Stomach (tissue), 4 donors: ENCODE data around the gene ARPC1B.
"Not testable (repeated sequence)": the region's sequence is repeated elsewhere in the genome, so short reads cannot be mapped to it uniquely, and the experiment has no call there.

Source experiments
- CTCF ChIP-seq, 7 experiments: fragments of 450-650 bp in 4 of 7; fragments of 200-600 bp in 3 of 7; sonication (generic) in 3 of 7; IDR thresholded peaks; one replicate each; pipeline ENCODE4 v1.5.1; 2016 to 2019; ENCODE audit warnings: antibody characterized with exemption in 7 of 7, control low read depth in 2 of 7, mild to moderate bottlenecking in 1 of 7
- EP300 ChIP-seq: sonication (generic); formaldehyde crosslinking; IDR thresholded peaks from one replicate; pipeline ENCODE4 v1.6.1; 2017; ENCODE audit warnings: antibody characterized with exemption
- POLR2A ChIP-seq, 4 donors: fragments of 450-650 bp; IDR thresholded peaks; one replicate each; pipeline ENCODE4 v1.6.1; 2016; ENCODE audit warnings: antibody characterized with exemption in 4 of 4, control low read depth in 2 of 4, mild to moderate bottlenecking in 1 of 4, moderate library complexity in 1 of 4

GRCh38 chr7:99431756-99432540, 57.4 kb downstream of the ARPC1B start:
- not testable (repeated sequence) for TF ChIP-seq POLR2A (IDR thresholded peaks at IDR 0.05); EP300; CTCF (IDR thresholded peaks at IDR 0.05)
